Activated naive CD4-positive, alpha-beta T cell treated with anti-CD3 and anti-CD28 coated beads, Interleukin-2, amount 10 ng/mL, durations not matched to agents 7 days and 5 days (primary cell): Measurements from ENCODE around the gene GDPD4.

Source experiments
- CTCF ChIA-PET: fragments of 350-600 bp; sonication (Branson Sonifier 250); formaldehyde crosslinking; loops from one replicate; lab custom pipeline; 2021; ENCODE audit warnings: antibody characterized with exemption; lab: Charles Lee
- DNase-seq: peaks from one replicate; pipeline ENCODE4 v3.0.0-alpha.2; 2020
- H3K27ac Mint-ChIP-seq: one replicate; pipeline ENCODE4 v1.8.0; 2021; ENCODE audit warnings: mild to moderate bottlenecking, moderate library complexity, mixed read lengths
- H3K27me3 Mint-ChIP-seq: one replicate; pipeline ENCODE4 v1.8.0; 2021; ENCODE audit warnings: mild to moderate bottlenecking, mixed read lengths
- H3K36me3 Mint-ChIP-seq: one replicate; pipeline ENCODE4 v1.8.0; 2021; ENCODE audit warnings: mixed read lengths
- H3K4me1 Mint-ChIP-seq: one replicate; pipeline ENCODE4 v1.8.0; 2021; ENCODE audit warnings: mixed read lengths
- H3K4me3 Mint-ChIP-seq: one replicate; pipeline ENCODE4 v1.8.0; 2021; ENCODE audit warnings: mild to moderate bottlenecking, moderate library complexity, mixed read lengths
- H3K9me3 Mint-ChIP-seq: one replicate; pipeline ENCODE4 v1.8.0; 2021; ENCODE audit warnings: mixed read lengths

GDPD4 gene

GRCh38 chr11:77236901-77237300 is 64.6 kb downstream of the GDPD4 start:
- Mint-ChIP-seq H3K36me3 (no peaks in the 10 kb centered on the region), H3K4me3 (no peak overlapping the region), H3K27me3 (peaks cover 8% of the 10 kb centered on the region), H3K9me3 (no peaks in the 10 kb centered on the region), H3K4me1 (no peaks in the 10 kb centered on the region), H3K27ac (no peak overlapping the region)
- CTCF ChIA-PET = no interaction called here
- DNase-seq = no peak

GRCh38 chr11:77233011-77233410 is 68.5 kb downstream of the GDPD4 start:
- no peak overlapping the region for H3K4me3 Mint-ChIP-seq
- no peaks in the 10 kb centered on the region for H3K36me3 Mint-ChIP-seq
- no peak overlapping the region for H3K27ac Mint-ChIP-seq
- peaks cover 14% of the 10 kb centered on the region for H3K27me3 Mint-ChIP-seq
- no peak for DNase-seq
- CTCF ChIA-PET = no interaction called here
- no peaks in the 10 kb centered on the region for H3K4me1 Mint-ChIP-seq
- H3K9me3 Mint-ChIP-seq = no peaks in the 10 kb centered on the region

- Mint-ChIP-seq H3K27ac (no peak overlapping the region), H3K36me3 (no peaks in the 10 kb centered on the region), H3K4me1 (no peaks in the 10 kb centered on the region), H3K27me3 (peaks cover 14% of the 10 kb centered on the region), H3K4me3 (no peak overlapping the region), H3K9me3 (no peaks in the 10 kb centered on the region)
- no peak for DNase-seq
- CTCF ChIA-PET = no interaction called here
Measured at GRCh38 chr11:77232242-77232641, 69.2 kb downstream of the GDPD4 start.

- Mint-ChIP-seq H3K4me3 (no peak overlapping the region), H3K4me1 (no peaks in the 10 kb centered on the region), H3K27me3 (peaks cover 14% of the 10 kb centered on the region), H3K36me3 (no peaks in the 10 kb centered on the region), H3K27ac (no peak overlapping the region), H3K9me3 (no peaks in the 10 kb centered on the region)
- CTCF ChIA-PET = no interaction called here
- DNase-seq = no peak
Measured at GRCh38 chr11:77231800-77232199, 69.7 kb downstream of the GDPD4 start.

GRCh38 chr11:77230878-77231605 is 70.4 kb downstream of the GDPD4 start:
- no peak for DNase-seq
- CTCF ChIA-PET = no interaction called here
- H3K9me3 Mint-ChIP-seq = no peaks in the 10 kb centered on the region
- no peak overlapping the region for H3K4me3 Mint-ChIP-seq
- no peaks in the 10 kb centered on the region for H3K4me1 Mint-ChIP-seq
- H3K27ac Mint-ChIP-seq = no peak overlapping the region
- H3K36me3 Mint-ChIP-seq = no peaks in the 10 kb centered on the region
- peaks cover 14% of the 10 kb centered on the region for H3K27me3 Mint-ChIP-seq

- Mint-ChIP-seq H3K27me3 (peaks cover 18% of the 10 kb centered on the region), H3K4me3 (no peak overlapping the region), H3K4me1 (no peaks in the 10 kb centered on the region), H3K9me3 (no peaks in the 10 kb centered on the region), H3K36me3 (no peaks in the 10 kb centered on the region), H3K27ac (no peak overlapping the region)
- CTCF ChIA-PET = no interaction called here
- no peak for DNase-seq
Measured at GRCh38 chr11:77223797-77224196, 77.7 kb downstream of the GDPD4 start.

GRCh38 chr11:77217156-77217555 is 84.3 kb downstream of the GDPD4 start:
- no peak for DNase-seq
- H3K27ac Mint-ChIP-seq = no peak overlapping the region
- no peaks in the 10 kb centered on the region for H3K9me3 Mint-ChIP-seq
- CTCF ChIA-PET = no interaction called here
- H3K4me1 Mint-ChIP-seq = no peaks in the 10 kb centered on the region
- no peak overlapping the region for H3K4me3 Mint-ChIP-seq
- no peaks in the 10 kb centered on the region for H3K36me3 Mint-ChIP-seq
- H3K27me3 Mint-ChIP-seq = peaks cover 4% of the 10 kb centered on the region

- H3K36me3 Mint-ChIP-seq = no peaks in the 10 kb centered on the region
- H3K4me1 Mint-ChIP-seq = no peaks in the 10 kb centered on the region
- H3K27me3 Mint-ChIP-seq = peaks cover 4% of the 10 kb centered on the region
- CTCF ChIA-PET = no interaction called here
- no peak for DNase-seq
- H3K27ac Mint-ChIP-seq = no peak overlapping the region
- no peaks in the 10 kb centered on the region for H3K9me3 Mint-ChIP-seq
- H3K4me3 Mint-ChIP-seq = no peak overlapping the region
Measured at GRCh38 chr11:77215106-77215505, 86.4 kb downstream of the GDPD4 start.

- H3K4me3 Mint-ChIP-seq = no peak overlapping the region
- no peaks in the 10 kb centered on the region for H3K9me3 Mint-ChIP-seq
- H3K36me3 Mint-ChIP-seq = no peaks in the 10 kb centered on the region
- H3K4me1 Mint-ChIP-seq = no peaks in the 10 kb centered on the region
- CTCF ChIA-PET = no interaction called here
- no peaks in the 10 kb centered on the region for H3K27me3 Mint-ChIP-seq
- no peak for DNase-seq
- H3K27ac Mint-ChIP-seq = no peak overlapping the region
Measured at GRCh38 chr11:77214557-77214956, 86.9 kb downstream of the GDPD4 start.

GRCh38 chr11:77213589-77214428 is 87.7 kb downstream of the GDPD4 start:
- no peaks in the 10 kb centered on the region for H3K9me3 Mint-ChIP-seq
- no peak overlapping the region for H3K4me3 Mint-ChIP-seq
- no peaks in the 10 kb centered on the region for H3K27me3 Mint-ChIP-seq

GRCh38 chr11:77213029-77213579 is 88.4 kb downstream of the GDPD4 start:
- DNase-seq = no peak
- no peak overlapping the region for H3K4me3 Mint-ChIP-seq
- no peak overlapping the region for H3K27ac Mint-ChIP-seq
- H3K36me3 Mint-ChIP-seq = no peaks in the 10 kb centered on the region
- no peaks in the 10 kb centered on the region for H3K27me3 Mint-ChIP-seq
- H3K9me3 Mint-ChIP-seq = no peaks in the 10 kb centered on the region
- CTCF ChIA-PET = no interaction called here
- H3K4me1 Mint-ChIP-seq = no peaks in the 10 kb centered on the region

More at GRCh38 chr11:77213589-77214428, 87.7 kb downstream of the GDPD4 start:
- DNase-seq = no peak
- H3K27ac Mint-ChIP-seq = no peak overlapping the region
- no peaks in the 10 kb centered on the region for H3K4me1 Mint-ChIP-seq
- CTCF ChIA-PET = no interaction called here
- H3K36me3 Mint-ChIP-seq = no peaks in the 10 kb centered on the region

- Mint-ChIP-seq H3K27me3 (no peaks in the 10 kb centered on the region), H3K36me3 (no peaks in the 10 kb centered on the region), H3K27ac (no peak overlapping the region), H3K9me3 (no peaks in the 10 kb centered on the region), H3K4me1 (no peaks in the 10 kb centered on the region), H3K4me3 (no peak overlapping the region)
- DNase-seq = no peak
- CTCF ChIA-PET = interaction anchor here (1.0 kb wide), 1 partner anchor 25 kb away, joined by 3 read pairs; no protein-coding TSS in a partner anchor
Measured at GRCh38 chr11:77212314-77213007, 89.0 kb downstream of the GDPD4 start.

GRCh38 chr11:77211594-77212251 is 89.8 kb downstream of the GDPD4 start:
- no peak for DNase-seq
- Mint-ChIP-seq H3K27me3 (no peaks in the 10 kb centered on the region), H3K36me3 (no peaks in the 10 kb centered on the region), H3K27ac (no peak overlapping the region), H3K4me1 (no peaks in the 10 kb centered on the region), H3K4me3 (no peak overlapping the region), H3K9me3 (no peaks in the 10 kb centered on the region)
- CTCF ChIA-PET = interaction anchor here (1.0 kb wide), 1 partner anchor 24 kb away, joined by 3 read pairs; no protein-coding TSS in a partner anchor

GRCh38 chr11:77211040-77211451 is 90.4 kb downstream of the GDPD4 start:
- no peak overlapping the region for H3K4me3 Mint-ChIP-seq
- no peaks in the 10 kb centered on the region for H3K9me3 Mint-ChIP-seq
- no peak for DNase-seq
- peaks cover 6% of the 10 kb centered on the region for H3K27me3 Mint-ChIP-seq
- CTCF ChIA-PET = interaction anchor here (1.0 kb wide), 1 partner anchor 23 kb away, joined by 3 read pairs; no protein-coding TSS in a partner anchor
- no peak overlapping the region for H3K27ac Mint-ChIP-seq
- no peaks in the 10 kb centered on the region for H3K4me1 Mint-ChIP-seq
- H3K36me3 Mint-ChIP-seq = no peaks in the 10 kb centered on the region
